ENCODE results near the gene LIX1.

The LIX1 gene

DNA sequence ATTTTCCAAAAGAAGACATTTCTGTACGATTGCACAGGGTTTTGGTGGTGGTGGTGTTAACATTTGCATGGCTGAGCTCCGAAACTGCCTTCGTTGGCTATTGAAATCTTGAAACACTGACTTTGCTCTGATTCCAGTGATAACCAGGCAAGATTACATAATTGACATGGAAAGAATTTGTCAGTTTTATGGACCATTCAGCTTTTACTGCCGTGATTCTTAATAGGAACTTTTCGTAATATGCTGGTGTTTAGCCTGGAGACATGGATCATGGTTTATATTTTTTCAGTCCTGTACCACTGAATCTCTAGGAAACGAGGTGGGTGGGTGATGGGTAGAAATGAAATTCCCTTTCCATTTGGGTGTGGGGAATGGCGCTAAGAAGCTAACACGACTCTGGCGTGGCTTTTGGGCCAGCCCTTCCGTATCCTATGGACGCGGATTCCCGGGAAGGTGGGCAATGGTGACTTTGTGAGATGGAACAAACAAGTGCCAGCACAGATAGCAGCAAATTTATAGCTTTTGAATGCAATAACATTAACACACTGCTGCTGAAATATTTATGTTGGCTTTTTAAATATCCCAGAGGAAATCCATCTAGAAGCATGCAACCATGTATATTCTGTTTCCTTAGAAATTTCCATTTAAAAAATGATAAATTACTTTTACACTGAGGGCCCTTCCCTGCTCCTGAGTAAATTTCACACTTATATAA, 36.8 kb downstream of the LIX1 start:
- TF ChIP-seq, protein P1, sequence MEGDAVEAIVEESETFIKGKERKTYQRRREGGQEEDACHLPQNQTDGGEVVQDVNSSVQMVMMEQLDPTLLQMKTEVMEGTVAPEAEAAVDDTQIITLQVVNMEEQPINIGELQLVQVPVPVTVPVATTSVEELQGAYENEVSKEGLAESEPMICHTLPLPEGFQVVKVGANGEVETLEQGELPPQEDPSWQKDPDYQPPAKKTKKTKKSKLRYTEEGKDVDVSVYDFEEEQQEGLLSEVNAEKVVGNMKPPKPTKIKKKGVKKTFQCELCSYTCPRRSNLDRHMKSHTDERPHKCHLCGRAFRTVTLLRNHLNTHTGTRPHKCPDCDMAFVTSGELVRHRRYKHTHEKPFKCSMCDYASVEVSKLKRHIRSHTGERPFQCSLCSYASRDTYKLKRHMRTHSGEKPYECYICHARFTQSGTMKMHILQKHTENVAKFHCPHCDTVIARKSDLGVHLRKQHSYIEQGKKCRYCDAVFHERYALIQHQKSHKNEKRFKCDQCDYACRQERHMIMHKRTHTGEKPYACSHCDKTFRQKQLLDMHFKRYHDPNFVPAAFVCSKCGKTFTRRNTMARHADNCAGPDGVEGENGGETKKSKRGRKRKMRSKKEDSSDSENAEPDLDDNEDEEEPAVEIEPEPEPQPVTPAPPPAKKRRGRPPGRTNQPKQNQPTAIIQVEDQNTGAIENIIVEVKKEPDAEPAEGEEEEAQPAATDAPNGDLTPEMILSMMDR (IDR thresholded peaks at IDR 0.05; ENCODE audit: low read depth, low read length) = no peak
- no peak for DNase-seq (ENCODE audit: extremely low read depth, low read depth)

DNA sequence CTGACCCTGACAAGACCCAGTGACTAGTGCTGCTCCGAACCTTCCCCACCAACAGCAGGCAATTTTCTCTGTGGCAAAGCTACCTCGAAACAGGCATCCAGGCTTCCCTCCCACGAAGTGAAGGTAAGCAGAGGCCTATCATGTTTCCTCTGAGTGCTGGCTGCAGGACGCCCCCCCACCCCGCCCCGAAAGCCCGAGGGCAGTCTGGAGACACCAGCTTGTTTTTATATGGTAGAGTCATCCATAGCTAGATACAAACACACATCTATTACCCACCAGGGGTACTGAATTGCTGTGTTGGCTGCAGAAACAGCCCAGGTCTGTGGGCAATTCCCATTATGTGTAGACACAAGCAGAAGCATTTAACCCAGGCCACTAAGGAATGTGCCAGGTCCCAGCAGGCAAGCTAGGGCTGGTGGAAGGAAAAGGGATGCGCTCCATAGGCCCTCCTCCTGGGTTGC, 40.4 kb downstream of the LIX1 start:
- TF ChIP-seq, protein P1 (IDR thresholded peaks at IDR 0.05; ENCODE audit: low read depth, low read length) = no peak
- DNase-seq (ENCODE audit: extremely low read depth, low read depth) = no peak

DNA sequence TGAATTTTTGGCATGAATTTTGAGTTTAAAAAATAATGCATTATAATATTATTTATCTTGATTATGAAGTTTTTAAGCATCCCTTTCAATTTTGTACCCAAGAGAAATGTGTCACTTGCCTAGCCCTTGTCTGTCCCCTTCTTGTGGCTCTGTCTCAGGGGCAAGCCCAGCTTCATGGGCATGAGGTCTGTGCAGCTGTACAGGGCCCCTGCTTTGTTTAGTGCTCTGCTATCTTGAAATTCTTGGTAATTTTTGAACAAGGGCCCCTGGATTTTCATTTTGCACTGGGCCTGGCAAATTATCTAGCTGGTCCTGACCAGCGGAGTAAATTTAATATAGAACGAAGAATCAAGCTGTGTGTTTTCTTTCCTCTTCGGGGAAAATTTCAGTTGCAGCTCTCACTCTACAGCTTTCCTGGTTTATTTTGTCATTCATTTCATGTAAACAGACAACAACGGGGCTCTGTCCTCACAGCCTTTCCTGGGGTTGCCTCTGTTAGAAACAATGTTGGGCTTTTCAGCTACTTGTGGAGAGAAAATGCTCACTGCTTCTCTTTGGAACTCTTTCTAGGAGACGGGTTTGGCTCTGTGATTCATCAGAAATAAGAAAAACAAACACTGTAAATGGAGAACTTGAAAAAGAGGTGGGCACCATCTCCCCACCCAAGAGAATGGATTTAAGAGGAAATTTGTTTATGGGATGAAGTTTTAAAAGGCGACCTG, 41.1 kb downstream of the LIX1 start:
- no peak for DNase-seq (ENCODE audit: extremely low read depth, low read depth)
- TF ChIP-seq, protein P1 (IDR thresholded peaks at IDR 0.05; ENCODE audit: low read depth, low read length) = no peak

DNA sequence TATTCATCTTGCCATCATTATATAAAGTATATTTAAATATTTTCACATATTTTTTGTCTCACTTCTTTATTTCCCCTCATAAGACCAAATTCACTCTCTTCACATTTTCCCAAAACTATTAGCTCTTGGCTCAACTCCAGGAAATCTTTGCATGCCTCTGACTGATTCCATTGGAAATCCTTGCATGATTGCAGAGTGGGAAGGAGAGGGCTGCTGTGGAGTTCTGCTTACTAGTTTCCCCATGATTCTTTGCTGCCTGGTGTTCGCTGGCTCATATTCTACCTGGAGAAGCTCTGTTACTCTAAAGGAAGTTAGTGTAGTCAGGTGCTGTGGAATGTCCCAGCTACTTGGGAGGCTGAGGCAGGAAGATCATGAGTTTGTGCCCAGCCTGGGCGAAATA, 41.9 kb downstream of the LIX1 start:
- DNase-seq (ENCODE audit: extremely low read depth, low read depth) = no peak
- TF ChIP-seq, protein P1 (IDR thresholded peaks at IDR 0.05; ENCODE audit: low read depth, low read length) = no peak

DNA sequence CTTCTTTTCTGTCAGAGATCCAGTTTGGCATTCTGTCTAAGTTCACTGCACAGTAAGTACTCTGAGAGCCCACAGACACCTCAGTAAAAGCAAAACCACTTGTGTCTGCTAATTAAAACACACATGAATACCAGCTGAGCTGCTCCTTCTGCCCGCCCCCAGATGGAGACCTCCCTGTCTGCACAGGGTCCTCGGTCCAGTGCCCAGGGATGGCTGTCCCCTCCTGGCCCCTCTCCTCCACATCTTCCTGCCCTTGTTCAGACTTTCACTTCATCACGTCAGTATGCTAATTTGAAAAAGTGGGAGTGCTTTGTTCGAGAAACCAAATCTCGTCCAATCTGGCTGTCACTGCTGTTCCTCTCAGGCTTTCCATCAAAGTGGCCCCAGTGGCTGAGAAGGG, 43.5 kb downstream of the LIX1 start:
- TF ChIP-seq, protein P1 (IDR thresholded peaks at IDR 0.05; ENCODE audit: low read depth, low read length) = no peak
- no peak for DNase-seq (ENCODE audit: extremely low read depth, low read depth)

DNA sequence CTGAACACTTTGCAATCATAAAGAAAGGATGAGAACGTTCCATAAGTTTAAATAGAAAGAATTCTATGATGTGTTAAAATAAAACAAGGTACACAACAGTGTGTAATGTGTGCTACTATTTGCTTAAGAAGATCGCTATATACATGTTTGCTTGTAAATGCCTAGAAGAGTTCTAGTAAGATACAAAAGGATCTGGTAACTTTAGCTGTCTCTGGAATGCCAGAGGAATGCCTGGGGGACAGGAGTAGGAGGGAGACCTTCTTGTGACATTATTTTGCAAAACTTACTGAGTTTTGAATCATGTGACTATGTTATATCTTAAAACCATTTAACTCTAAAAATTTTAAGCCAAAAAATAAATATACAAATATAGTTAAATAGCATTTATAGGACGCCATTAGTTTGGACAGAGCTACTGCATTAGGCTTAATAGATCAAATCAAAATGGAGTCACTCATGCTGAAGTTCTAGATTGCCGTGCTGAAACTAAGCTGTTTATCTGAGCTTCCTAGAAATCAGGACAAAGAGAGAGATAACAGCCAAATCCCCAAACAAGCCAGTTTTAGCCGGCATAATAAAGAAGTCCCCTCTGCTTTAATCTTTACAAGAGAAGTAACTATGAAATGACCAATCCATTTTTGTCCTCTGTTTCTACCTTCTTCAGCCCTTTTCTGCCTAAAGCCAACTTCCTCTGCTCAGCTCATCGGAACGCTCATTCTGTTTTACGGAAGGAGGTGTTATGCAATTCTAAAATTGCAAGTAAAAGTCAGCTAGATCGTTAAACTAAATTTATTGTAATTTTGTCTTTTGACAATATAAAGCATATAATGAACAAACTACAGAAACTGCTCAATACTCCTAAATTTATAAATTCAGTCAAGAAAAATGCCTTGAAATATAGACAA, 44.8 kb downstream of the LIX1 start:
- DNase-seq (ENCODE audit: extremely low read depth, low read depth) = no peak
- TF ChIP-seq, protein P1 (IDR thresholded peaks at IDR 0.05; ENCODE audit: low read depth, low read length) = no peak

All from AG09319 (cell line).